ENCODE data around the gene PSD2. TPM values are rescaled to one million over a fixed set of nuclear protein-coding genes. Genes with fewer than 3 reads are reported as not detected.

PSD2 gene
- total and polyA plus RNA-seq, 10 of the 15 experiments (the other 5 are each of a cell fraction or from before 2014, with no cell fraction given): 0.02 to 0.14 (median 0.03) TPM; not detected in 5

GRCh38 chr5:139823757-139824355, 28.2 kb downstream of the PSD2 start:
- DNase-seq (ENCODE audit: low read depth, low spot score): no peak
- no peak for ATAC-seq
- POLR2A ChIA-PET: no interaction called here
- intact Hi-C loops (cut with micrococcal nuclease; ENCODE audit: unreplicated experiment): no loop called here
- H3K9ac ChIP-seq (ENCODE audit: control insufficient read depth, insufficient read depth, low read length): no peak overlapping the region
- no peak overlapping the region for H3K27ac ChIP-seq (ENCODE audit: control insufficient read depth, insufficient read depth)
- no peak overlapping the region for H3K4me3 ChIP-seq
- WGBS (ENCODE audit: insufficient coverage, insufficient replicate concordance, low lambda C conversion rate, missing lambda C conversion rate): 33% methylated on average over 7 of the region's 7 CpGs
- peaks cover 0 to 10% of the 10 kb centered on the region in 2 experiments; a peak in 3 of 4 replicates for H3K27me3 ChIP-seq (replicated peaks in 1 of 2; ENCODE audit: control insufficient read depth in 2 of 2, insufficient read depth in 2 of 2, low read length in 1 of 2)
- H2AFZ ChIP-seq (ENCODE audit: control insufficient read depth, low read depth, low read length): no peak overlapping the region
- no peaks in the 10 kb centered on the region for H3K4me1 ChIP-seq (ENCODE audit: control insufficient read depth, insufficient read depth, low read length)
- CTCF ChIA-PET: interaction anchor here (1.5 kb wide), 1 partner anchor 37 kb away, joined by 6 read pairs; no protein-coding TSS in a partner anchor
- RAD21 ChIA-PET (ENCODE audit: unreplicated experiment): interaction anchor here (1.1 to 1.2 kb wide), 2 partner anchors 37 to 184 kb away, joined by 4 read pairs; no protein-coding TSS in a partner anchor
- in situ Hi-C loops (cut with MboI): no loop called here
- no TSS peak for BruUV-seq (replicated peaks)
- H3K36me3 ChIP-seq (ENCODE audit: control insufficient read depth in 2 of 2, insufficient read depth in 2 of 2, low read length in 1 of 2): no peaks in the 10 kb centered on the region
- SMC1A ChIA-PET (ENCODE audit: uncharacterized antibody, unreplicated experiment): interaction anchor here (0.6 kb wide), 1 partner anchor 264 kb away, joined by 3 read pairs; no protein-coding TSS in a partner anchor
- H3K9me3 ChIP-seq (replicated peaks; ENCODE audit: control insufficient read depth, insufficient read depth, low read length): no peaks in the 10 kb centered on the region; the same call in 2 of the 3 replicates
- H3K4me2 ChIP-seq (ENCODE audit: control insufficient read depth, insufficient read depth): no peak overlapping the region
- FAIRE-seq: no peak
- H3K79me2 ChIP-seq (ENCODE audit: control insufficient read depth, insufficient read depth, low read length): no peaks in the 10 kb centered on the region
- no peaks in the 10 kb centered on the region; the same call in 1 of the 2 replicates for H4K20me1 ChIP-seq (ENCODE audit: control insufficient read depth, insufficient read depth)
- TF ChIP-seq ZNF687 (IDR thresholded peaks at IDR 0.05) (no peak), BCL11A (IDR thresholded peaks at IDR 0.05; ENCODE audit: low read depth, low read length) (no peak), SIN3A (IDR thresholded peaks at IDR 0.05; ENCODE audit: low read depth, low read length) (no peak), JUNB (IDR thresholded peaks at IDR 0.05) (no peak), ZNF24 (IDR thresholded peaks at IDR 0.05) (no peak), EGR1 (IDR thresholded peaks at IDR 0.05; ENCODE audit: borderline replicate concordance in 1 of 2, low read depth in 2 of 2, low read length in 2 of 2) (no peak), KAT2A (conservative IDR thresholded peaks at IDR 0.05; ENCODE audit: control insufficient read depth, low read depth, low read length) (no peak), NR2C2 (IDR thresholded peaks at IDR 0.05; ENCODE audit: borderline replicate concordance, control insufficient read depth, insufficient read length, low read depth) (no peak), SREBF1 (IDR thresholded peaks at IDR 0.05; ENCODE audit: low read length) (no peak), WRNIP1 (IDR thresholded peaks at IDR 0.05; ENCODE audit: borderline replicate concordance, low read depth, low read length) (no peak), IRF4 (IDR thresholded peaks at IDR 0.05; ENCODE audit: low read depth, low read length) (no peak), ZNF622 (IDR thresholded peaks at IDR 0.05) (no peak)
- TF ChIP-seq, protein P1, sequence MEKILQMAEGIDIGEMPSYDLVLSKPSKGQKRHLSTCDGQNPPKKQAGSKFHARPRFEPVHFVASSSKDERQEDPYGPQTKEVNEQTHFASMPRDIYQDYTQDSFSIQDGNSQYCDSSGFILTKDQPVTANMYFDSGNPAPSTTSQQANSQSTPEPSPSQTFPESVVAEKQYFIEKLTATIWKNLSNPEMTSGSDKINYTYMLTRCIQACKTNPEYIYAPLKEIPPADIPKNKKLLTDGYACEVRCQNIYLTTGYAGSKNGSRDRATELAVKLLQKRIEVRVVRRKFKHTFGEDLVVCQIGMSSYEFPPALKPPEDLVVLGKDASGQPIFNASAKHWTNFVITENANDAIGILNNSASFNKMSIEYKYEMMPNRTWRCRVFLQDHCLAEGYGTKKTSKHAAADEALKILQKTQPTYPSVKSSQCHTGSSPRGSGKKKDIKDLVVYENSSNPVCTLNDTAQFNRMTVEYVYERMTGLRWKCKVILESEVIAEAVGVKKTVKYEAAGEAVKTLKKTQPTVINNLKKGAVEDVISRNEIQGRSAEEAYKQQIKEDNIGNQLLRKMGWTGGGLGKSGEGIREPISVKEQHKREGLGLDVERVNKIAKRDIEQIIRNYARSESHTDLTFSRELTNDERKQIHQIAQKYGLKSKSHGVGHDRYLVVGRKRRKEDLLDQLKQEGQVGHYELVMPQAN (conservative IDR thresholded peaks at IDR 0.05): no peak
- TF ChIP-seq, protein P2, sequence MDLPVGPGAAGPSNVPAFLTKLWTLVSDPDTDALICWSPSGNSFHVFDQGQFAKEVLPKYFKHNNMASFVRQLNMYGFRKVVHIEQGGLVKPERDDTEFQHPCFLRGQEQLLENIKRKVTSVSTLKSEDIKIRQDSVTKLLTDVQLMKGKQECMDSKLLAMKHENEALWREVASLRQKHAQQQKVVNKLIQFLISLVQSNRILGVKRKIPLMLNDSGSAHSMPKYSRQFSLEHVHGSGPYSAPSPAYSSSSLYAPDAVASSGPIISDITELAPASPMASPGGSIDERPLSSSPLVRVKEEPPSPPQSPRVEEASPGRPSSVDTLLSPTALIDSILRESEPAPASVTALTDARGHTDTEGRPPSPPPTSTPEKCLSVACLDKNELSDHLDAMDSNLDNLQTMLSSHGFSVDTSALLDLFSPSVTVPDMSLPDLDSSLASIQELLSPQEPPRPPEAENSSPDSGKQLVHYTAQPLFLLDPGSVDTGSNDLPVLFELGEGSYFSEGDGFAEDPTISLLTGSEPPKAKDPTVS (IDR thresholded peaks at IDR 0.05; ENCODE audit: low read depth, low read length): no peak

Data from GM12878 (cell line).